Stimulated activated naive CD4-positive, alpha-beta T cell (primary cell): ENCODE measurements around the gene NTF3.
"Not testable (repeated sequence)": the region's sequence is repeated elsewhere in the genome, so short reads cannot be mapped to it uniquely, and the experiment has no call there.

ENCODE experiments used
- DNase-seq, 6 experiments: peaks; one replicate each; lab custom pipeline; 2025; lab: John Stamatoyannopoulos, UW

Gene NTF3

GRCh38 chr12:5534426-5535199 is 102.7 kb downstream of the NTF3 start:
- DNase-seq = no peak

DNA sequence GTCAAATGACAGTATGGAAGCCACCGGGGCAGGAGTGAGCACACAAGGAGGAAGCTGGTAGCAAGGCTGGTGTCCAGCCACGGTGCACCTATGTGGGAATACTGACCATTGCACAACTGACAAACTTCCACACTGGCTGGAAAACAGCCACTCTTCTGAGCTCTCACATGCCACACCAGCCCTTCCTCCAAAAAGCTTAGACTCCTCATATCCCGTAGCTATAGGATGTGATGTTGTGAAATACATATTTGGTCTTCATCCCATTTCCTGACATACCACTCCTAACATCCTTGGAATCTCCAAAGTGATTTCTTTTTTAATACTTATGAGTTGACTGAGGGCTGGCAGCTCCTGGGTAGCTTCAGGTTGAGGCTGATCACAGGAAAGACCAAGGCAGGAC is 103.6 kb downstream of the NTF3 start:
- DNase-seq = no peak

DNA sequence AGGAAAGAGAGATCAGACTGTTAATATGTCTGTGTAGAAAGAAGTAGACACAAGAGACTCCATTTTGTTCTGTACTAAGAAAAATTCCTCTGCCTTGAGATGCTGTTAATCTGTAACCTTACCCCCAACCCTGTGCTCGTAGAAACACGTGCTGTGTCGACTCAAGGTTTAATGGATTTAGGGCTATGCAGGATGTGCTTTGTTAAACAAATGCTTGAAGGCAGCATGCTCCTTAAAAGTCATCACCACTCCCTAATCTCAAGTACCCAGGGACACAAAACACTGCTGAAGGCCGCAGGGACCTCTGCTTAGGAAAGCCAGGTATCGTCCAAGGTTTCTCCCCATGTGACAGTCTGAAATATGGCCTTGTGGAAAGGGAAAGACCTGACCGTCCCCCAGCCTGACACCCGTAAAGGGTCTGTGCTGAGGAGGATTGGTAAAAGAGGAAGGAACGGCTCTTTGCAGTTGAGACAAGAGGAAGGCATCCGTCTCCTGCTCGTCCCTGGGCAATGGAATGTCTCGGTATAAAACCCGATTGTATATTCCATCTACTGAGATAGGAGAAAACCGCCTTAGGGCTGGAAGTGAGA is 105.2 kb downstream of the NTF3 start:
- DNase-seq = not testable (repeated sequence)

DNA sequence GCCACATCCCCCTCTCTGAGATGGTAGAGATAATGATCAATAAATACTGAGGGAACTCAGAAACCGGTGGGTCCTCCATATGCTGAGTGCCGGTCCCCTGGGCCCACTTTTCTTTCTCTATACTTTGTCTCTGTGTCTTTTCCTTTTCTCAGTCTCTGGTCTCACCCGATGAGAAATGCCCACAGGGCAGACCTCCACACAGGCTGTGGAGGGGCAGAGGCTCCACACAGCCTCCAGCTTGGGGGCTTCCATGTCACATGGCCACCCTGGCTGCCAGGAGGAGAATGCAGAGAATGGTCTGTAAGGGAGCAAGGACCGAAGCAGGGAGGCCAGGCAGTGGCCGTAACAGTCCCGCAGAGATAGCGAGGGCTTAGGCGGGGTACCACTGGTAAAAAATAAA is 105.9 kb downstream of the NTF3 start:
- DNase-seq = no peak
